Adipocyte (in vitro differentiated cells): ENCODE measurements around the gene ZBTB38.

Experiments
- DNase-seq: peaks from one replicate; pipeline ENCODE4 v3.0.0-alpha.2; 2015; ENCODE audit warnings: low read depth
- H3K27me3 ChIP-seq: replicated peaks from 2 replicates; pipeline ENCODE4 v1.7.0; 2013; ENCODE audit warnings: mild to moderate bottlenecking, low read length, moderate library complexity; ENCODE audit not compliant: control insufficient read depth, insufficient read depth
- H3K36me3 ChIP-seq: 2 replicates; pipeline ENCODE4 v1.7.0; 2013; ENCODE audit warnings: low read length, mild to moderate bottlenecking, moderate library complexity; ENCODE audit not compliant: control insufficient read depth, insufficient read depth, severe bottlenecking
- H3K4me1 ChIP-seq: 2 replicates; pipeline ENCODE4 v1.7.0; 2013; ENCODE audit warnings: mild to moderate bottlenecking, low read length, moderate library complexity; ENCODE audit not compliant: control insufficient read depth, insufficient read depth
- H3K4me3 ChIP-seq: 2 replicates; pipeline ENCODE4 v1.7.0; 2013; ENCODE audit warnings: mild to moderate bottlenecking, low read length, moderate library complexity
- H3K9ac ChIP-seq: 2 replicates; pipeline ENCODE4 v1.7.0; 2013; ENCODE audit warnings: mild to moderate bottlenecking, low read length, moderate library complexity
- H3K9me3 ChIP-seq: 2 replicates; pipeline ENCODE4 v1.7.0; 2013; ENCODE audit warnings: mild to moderate bottlenecking, low read length, moderate library complexity; ENCODE audit not compliant: control insufficient read depth

Gene ZBTB38

DNA sequence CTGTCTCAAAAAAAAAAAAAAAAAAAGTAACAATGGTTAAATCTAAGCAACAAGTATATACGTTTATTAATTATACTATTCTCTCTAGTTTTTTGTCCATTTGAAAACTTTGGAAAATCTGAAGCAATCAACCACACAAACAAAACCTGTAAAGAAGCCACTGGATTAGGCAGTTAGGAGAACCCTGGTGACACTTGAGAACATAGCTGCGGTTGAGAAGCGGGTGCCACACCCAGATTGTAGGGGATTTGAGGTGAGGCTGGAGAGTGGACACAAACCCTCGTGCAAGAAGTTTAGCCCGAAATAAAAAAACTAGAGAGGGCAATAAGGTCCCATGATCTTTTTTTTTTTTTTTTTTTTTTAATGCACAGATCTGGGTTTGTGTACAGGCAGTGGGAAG lies 25.9 kb upstream of the ZBTB38 start:
- Histone ChIP-seq H3K9ac (no peak overlapping the region), H3K4me3 (no peak overlapping the region), H3K9me3 (no peaks in the 10 kb centered on the region), H3K36me3 (no peaks in the 10 kb centered on the region), H3K4me1 (peaks cover 28% of the 10 kb centered on the region), H3K27me3 (no peaks in the 10 kb centered on the region)
- DNase-seq: no peak

DNA sequence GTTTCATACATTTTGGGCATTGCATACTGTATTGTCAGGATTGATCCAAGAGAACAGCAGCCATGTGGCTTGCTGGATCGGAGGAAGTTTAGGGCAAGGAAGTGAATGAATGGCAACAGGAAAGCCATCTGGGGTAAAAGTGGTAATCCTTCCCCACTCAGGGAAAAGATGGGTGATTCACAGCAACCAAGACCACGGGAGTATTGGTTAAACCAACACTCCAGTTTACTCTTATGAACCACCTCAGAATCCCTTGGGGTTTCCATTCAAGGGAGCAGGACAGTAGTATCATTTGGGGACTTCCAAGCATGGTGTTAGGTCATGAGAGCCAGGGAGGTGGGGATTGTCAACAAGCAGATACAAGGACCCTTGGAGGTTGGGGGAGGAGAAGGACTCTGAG lies 25.2 kb upstream of the ZBTB38 start:
- Histone ChIP-seq H3K9me3 (no peaks in the 10 kb centered on the region), H3K9ac (no peak overlapping the region), H3K27me3 (no peaks in the 10 kb centered on the region), H3K4me1 (peaks cover 22% of the 10 kb centered on the region), H3K36me3 (no peaks in the 10 kb centered on the region), H3K4me3 (no peak overlapping the region)
- no peak for DNase-seq

DNA sequence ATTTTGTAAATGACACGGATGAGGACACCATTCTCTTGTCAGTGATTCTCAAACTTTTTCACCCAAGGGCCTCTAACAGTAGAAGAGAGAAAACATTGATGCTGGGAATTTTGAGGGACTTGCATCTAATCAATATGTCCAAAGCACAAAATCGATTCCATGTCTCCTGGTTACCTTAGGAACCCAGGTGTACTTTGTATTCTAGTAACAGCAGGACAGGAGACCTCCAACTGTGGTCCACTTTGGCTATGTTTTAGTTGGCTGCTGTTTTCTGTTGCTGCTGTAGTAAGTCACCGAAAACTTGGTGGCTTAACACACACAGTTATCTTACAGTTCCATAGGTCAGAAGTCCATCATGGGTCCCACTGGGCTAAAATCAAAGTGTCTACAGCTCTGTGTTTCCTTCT lies 24.4 kb upstream of the ZBTB38 start:
- Histone ChIP-seq H3K9ac (no peak overlapping the region), H3K36me3 (no peaks in the 10 kb centered on the region), H3K4me1 (peaks cover 22% of the 10 kb centered on the region), H3K4me3 (no peak overlapping the region), H3K27me3 (no peaks in the 10 kb centered on the region), H3K9me3 (no peaks in the 10 kb centered on the region)
- DNase-seq: no peak

- H3K27me3 ChIP-seq: no peaks in the 10 kb centered on the region
- no peak for DNase-seq
- no peaks in the 10 kb centered on the region for H3K36me3 ChIP-seq
- H3K9me3 ChIP-seq: peaks cover 11% of the 10 kb centered on the region
- peaks cover 17% of the 10 kb centered on the region for H3K4me1 ChIP-seq
- H3K9ac ChIP-seq: no peak overlapping the region
- no peak overlapping the region for H3K4me3 ChIP-seq
These were observed 22.8 kb upstream of the ZBTB38 start for GRCh38 chr3:141345528-141345927.

DNA sequence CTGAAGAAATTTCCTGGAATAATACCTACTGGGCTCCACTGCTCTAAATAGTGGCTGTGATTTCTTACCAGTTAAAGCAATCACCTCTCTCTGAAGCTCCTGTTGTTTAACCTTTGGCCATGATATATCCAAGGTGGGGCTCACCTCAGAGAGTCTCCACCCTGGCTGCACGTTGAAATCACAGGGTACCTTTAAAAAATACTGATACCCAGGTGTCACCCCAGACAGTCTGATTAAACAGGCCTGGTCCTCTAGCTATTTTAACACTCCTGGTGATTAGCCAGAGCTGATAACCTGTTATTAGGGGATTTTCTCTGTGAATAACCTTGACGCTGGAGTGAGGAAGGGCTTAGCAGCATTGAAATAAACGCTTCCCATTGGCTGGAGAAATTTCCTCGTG lies 22.3 kb upstream of the ZBTB38 start:
- DNase-seq: no peak
- Histone ChIP-seq H3K4me1 (peaks cover 17% of the 10 kb centered on the region), H3K36me3 (no peaks in the 10 kb centered on the region), H3K27me3 (no peaks in the 10 kb centered on the region), H3K9ac (no peak overlapping the region), H3K4me3 (no peak overlapping the region), H3K9me3 (peaks cover 11% of the 10 kb centered on the region)

GRCh38 chr3:141346418-141346817 lies 21.9 kb upstream of the ZBTB38 start:
- no peak for DNase-seq
- Histone ChIP-seq H3K4me1 (peaks cover 17% of the 10 kb centered on the region), H3K27me3 (no peaks in the 10 kb centered on the region), H3K9ac (no peak overlapping the region), H3K4me3 (no peak overlapping the region), H3K9me3 (peaks cover 11% of the 10 kb centered on the region), H3K36me3 (no peaks in the 10 kb centered on the region)

GRCh38 chr3:141346839-141347238 lies 21.5 kb upstream of the ZBTB38 start:
- H3K9ac ChIP-seq: no peak overlapping the region
- no peaks in the 10 kb centered on the region for H3K36me3 ChIP-seq
- no peak for DNase-seq
- H3K9me3 ChIP-seq: peaks cover 11% of the 10 kb centered on the region
- H3K27me3 ChIP-seq: no peaks in the 10 kb centered on the region
- H3K4me3 ChIP-seq: no peak overlapping the region
- H3K4me1 ChIP-seq: peaks cover 17% of the 10 kb centered on the region

DNA sequence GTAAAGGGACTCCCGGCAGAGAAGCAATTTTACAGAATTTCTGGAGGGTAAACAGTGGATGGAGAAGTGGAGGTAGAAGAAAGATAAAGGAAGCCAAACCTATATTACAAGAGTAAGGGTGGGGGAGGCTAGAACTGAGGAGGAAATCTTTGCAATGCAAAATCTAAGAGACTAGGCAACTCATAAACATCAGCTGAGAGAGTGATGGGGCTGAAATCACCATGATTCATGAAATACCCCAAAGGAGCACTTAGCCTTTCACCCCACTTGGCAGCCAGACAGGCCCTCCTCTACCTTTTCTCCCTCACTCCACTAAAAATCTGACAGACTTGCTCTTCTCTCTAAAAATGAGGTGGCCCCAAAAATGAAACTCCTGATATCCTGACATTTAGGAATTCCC lies 19.5 kb upstream of the ZBTB38 start:
- H3K4me1 ChIP-seq: peaks cover 22% of the 10 kb centered on the region
- H3K4me3 ChIP-seq: no peak overlapping the region
- H3K9me3 ChIP-seq: peaks cover 11% of the 10 kb centered on the region
- H3K27me3 ChIP-seq: no peaks in the 10 kb centered on the region
- no peak for DNase-seq
- H3K36me3 ChIP-seq: no peaks in the 10 kb centered on the region
- H3K9ac ChIP-seq: no peak overlapping the region

DNA sequence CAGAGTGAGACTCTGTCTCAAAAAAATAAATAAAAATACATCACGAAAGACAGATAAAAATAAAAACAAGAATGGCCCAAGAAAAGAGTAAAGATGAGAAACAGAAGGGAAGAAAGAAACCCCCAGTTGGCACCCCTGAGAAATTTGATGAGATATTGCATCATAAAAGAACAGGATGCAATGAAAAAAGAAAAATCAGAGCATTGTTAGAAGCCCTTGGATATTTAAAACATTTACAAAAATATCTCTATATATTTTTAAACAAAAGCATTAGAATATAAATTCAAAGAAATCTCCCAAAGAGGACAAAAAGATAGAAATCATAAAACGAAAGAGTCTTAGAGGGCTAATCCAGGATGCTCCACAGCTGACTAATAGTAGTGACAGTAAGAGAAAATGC lies 18.6 kb upstream of the ZBTB38 start:
- Histone ChIP-seq H3K9me3 (peaks cover 11% of the 10 kb centered on the region), H3K27me3 (no peaks in the 10 kb centered on the region), H3K36me3 (no peaks in the 10 kb centered on the region), H3K9ac (no peak overlapping the region), H3K4me1 (peaks cover 22% of the 10 kb centered on the region), H3K4me3 (no peak overlapping the region)
- no peak for DNase-seq

DNA sequence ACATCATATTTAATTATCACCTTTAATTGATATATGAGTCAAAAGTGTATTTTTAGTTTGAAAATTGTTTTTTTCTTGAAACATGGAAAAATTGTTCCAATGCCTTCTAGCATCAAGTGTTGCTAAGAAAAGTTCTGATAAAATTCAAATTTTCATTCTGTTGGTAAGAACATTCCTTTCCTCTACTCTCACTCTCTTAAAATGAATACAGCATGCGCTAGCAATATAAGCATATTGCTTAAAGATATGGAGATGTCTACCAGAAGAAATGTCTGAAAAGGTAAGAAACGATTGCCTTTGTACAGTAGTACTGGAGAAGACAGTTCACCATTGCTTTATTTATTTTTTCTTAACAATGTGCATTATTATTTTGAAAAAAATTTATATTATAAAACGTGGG lies 17.6 kb upstream of the ZBTB38 start:
- H3K27me3 ChIP-seq: no peaks in the 10 kb centered on the region
- no peak overlapping the region for H3K4me3 ChIP-seq
- H3K4me1 ChIP-seq: peaks cover 22% of the 10 kb centered on the region
- no peak overlapping the region for H3K9ac ChIP-seq
- no peak for DNase-seq
- H3K36me3 ChIP-seq: no peaks in the 10 kb centered on the region
- H3K9me3 ChIP-seq: peaks cover 11% of the 10 kb centered on the region

GRCh38 chr3:141352262-141352984 lies 15.9 kb upstream of the ZBTB38 start:
- Histone ChIP-seq H3K27me3 (no peaks in the 10 kb centered on the region), H3K9me3 (peaks cover 11% of the 10 kb centered on the region), H3K4me1 (peaks cover 15% of the 10 kb centered on the region), H3K4me3 (no peak overlapping the region), H3K36me3 (no peaks in the 10 kb centered on the region), H3K9ac (no peak overlapping the region)
- no peak for DNase-seq
